Activated CD8-positive, alpha-beta memory T cell treated with anti-CD3 and anti-CD28 coated beads, Interleukin-2, amount 50 U/mL, for 1 hour (primary cell): ENCODE measurements around the gene ASB11.
"Not testable (repeated sequence)": the region's sequence is repeated elsewhere in the genome, so short reads cannot be mapped to it uniquely, and the experiment has no call there.

Experiments used
- DNase-seq: peaks from one replicate; pipeline ENCODE4 v3.0.0-alpha.2; 2020; ENCODE audit errors: extremely low read depth

Gene ASB11

GRCh38 chrX:15305899-15306298 lies 9.5 kb downstream of the ASB11 start:
- DNase-seq = not testable (repeated sequence)

GRCh38 chrX:15301924-15302323 lies 13.5 kb downstream of the ASB11 start:
- no peak for DNase-seq

- no peak for DNase-seq
These were observed 15.2 kb downstream of the ASB11 start for GRCh38 chrX:15299941-15300851.

GRCh38 chrX:15298780-15299179 lies 16.7 kb downstream of the ASB11 start:
- DNase-seq = no peak

- DNase-seq = no peak
These were observed 17.2 kb downstream of the ASB11 start for GRCh38 chrX:15298201-15298600.

- no peak for DNase-seq
These were observed 22.0 kb downstream of the ASB11 start for GRCh38 chrX:15293451-15293850.

DNA sequence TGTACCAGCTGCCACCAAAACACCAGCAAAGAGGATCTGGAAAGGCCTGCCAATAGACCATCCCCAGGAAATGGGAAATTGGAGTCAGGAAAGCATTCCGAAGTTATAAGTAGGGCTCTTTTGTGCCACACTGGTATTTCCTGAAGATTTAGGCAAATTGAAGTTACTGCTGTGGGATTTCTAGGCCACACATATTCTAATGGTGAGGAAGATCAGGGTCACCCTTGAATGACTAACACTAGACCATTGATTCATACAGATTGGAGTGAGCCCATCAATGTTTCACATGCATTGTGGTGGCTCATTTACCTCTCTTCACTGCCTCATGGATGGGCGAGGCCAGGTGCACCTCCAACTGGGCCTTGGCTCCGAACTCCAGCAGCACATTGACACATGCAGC lies 22.6 kb downstream of the ASB11 start:
- DNase-seq = no peak

DNA sequence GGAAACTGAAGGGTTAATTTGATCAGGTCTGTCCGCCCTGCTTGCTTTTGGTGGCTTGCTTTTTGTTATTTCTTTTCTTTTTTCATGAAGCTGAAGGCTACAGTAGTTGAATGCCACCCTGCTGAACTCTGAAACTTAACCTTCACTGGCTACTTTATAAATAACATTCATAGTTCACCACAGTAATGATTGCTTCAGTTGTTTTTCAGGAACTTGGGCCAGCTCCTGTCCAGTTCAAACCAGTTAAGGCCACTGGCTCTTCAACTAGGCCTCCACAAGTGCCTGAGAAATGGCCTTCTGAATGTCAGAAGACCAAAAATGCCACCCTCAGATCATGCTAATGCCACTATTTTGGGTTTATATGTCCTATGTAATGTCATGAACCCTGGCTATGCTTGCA lies 37.8 kb downstream of the ASB11 start:
- DNase-seq = no peak

GRCh38 chrX:15274946-15275345 lies 40.5 kb downstream of the ASB11 start:
- no peak for DNase-seq

DNA sequence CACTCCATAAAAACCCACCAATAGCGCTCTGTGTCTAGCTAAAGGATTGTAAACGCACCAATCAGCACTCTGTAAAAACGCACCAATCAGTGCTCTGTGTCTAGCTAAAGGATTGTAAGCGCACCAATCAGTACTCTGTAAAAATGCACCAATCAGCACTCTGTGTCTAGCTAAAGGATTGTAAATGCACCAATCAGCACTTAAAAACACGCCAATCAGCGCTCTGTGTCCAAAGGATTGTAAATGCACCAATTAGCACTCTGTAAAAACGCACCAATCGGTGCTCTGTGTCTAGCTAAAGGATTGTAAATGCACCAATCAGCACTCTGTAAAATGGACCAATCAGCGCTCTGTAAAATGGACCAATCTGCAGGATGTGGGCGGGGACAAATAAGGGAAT lies 42.2 kb downstream of the ASB11 start:
- not testable (repeated sequence) for DNase-seq

- no peak for DNase-seq
These were observed 43.7 kb downstream of the ASB11 start for GRCh38 chrX:15271757-15272156.

- no peak for DNase-seq
These were observed 45.6 kb downstream of the ASB11 start, which contains the start of gene ASB9 for GRCh38 chrX:15269618-15270521. TSS of gene ASB9 (minus strand) at chrX:15270083. CDS start at chrX:15269874, 209 bp downstream.

DNA sequence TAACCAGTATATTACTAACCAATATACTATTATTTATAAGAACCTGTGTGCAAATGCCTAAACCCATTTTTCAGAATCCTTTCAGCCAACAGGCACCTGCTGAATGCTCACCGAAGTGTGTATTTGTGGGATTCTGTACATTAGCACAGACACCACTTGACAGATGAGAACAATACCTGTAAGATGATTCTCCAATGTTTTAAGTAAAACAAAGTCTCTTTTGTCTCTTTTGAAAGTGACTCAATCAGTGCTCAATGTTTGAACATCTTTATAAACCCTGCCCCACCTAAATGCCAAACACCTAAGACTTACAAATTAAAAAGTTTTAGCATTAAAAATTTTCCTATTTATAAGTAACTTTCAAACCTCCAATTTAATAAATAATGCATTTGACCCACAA lies 46.3 kb downstream of the ASB11 start:
- no peak for DNase-seq

DNA sequence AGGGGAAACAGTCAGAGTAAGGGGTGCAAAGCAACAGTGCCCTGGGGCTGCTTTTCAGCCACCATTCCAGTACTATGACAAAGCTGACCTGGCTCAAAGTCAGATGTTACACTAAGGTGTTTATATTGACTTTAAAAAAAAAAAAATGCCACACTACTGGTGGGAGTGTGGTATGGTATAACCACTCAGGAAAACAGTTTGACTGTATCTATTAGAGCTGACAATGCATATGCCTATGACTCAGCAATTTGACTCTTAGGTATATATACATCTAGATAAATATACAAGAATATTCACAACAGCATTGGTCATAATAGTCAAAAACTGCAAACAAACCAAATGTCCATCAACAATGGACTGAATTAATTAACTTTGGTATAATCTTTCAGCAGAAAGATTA lies 60.6 kb downstream of the ASB11 start:
- DNase-seq = no peak

DNA sequence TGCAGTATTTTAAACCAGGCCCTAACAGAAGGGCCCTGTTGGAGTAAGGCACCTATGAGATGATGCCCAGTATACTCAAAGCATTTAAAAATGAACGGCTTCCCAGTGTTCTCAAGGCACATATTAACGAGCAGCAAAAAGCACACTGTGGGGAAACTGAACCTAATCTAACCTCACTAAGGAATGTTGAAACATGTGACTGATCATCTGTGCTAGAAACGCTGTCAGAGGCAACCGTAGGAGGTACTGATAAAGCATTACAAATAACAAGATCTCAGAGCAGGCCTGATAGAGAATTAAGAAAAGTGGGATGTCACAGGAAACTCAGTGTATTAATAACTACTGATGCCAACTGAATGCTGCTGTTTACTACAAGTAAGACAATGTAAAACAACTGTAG lies 69.5 kb downstream of the ASB11 start:
- no peak for DNase-seq

DNA sequence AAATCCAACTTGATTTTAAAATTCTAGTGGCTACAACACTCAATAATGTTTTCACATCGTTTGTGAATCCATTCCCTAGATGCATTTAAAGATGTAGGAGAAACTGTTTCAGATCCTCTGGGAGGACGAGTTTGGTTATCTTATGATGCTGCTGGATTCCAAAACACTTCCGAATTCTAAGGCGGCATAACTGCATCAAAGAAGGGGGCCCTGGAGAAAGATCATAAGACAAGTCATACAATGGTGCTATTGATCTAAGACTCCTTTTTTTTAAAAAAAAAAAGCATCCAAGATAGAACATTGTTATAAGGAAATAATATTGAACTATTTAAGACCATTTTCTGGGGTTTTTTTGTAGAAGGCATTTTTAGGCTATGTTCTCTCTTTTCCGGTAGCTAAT lies 71.0 kb downstream of the ASB11 start:
- no peak for DNase-seq

DNA sequence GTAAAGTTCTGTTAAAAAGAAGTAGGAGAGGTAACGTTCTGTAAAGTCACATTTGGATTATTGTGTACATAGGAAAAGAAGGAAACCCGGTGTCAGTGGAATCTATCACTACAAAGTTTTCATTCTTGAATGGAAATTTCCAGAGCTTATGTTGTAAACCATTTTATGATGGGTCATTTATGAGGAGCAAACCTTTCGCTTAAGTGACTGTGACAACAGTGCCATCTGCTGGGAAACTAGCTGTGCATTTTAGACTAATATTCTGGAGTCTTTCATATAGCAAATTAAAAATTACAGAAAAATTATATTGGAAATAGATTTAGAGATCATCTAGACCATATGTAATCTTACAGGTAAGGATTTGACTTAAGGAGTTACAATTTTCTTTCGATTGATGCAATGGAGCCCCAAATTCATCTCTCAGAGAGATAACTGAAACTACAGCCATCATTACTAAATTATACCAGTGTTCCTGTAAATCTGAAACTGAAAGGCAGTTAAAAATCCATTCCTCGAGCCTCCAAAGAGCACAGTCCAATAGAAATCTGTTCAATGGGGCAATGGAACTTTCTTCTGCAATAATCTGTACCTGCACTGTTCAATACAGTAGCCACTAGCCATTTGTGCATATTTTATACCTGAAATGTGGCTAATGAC lies 72.4 kb downstream of the ASB11 start:
- DNase-seq = no peak

GRCh38 chrX:15241301-15241700 lies 74.1 kb downstream of the ASB11 start:
- no peak for DNase-seq

DNA sequence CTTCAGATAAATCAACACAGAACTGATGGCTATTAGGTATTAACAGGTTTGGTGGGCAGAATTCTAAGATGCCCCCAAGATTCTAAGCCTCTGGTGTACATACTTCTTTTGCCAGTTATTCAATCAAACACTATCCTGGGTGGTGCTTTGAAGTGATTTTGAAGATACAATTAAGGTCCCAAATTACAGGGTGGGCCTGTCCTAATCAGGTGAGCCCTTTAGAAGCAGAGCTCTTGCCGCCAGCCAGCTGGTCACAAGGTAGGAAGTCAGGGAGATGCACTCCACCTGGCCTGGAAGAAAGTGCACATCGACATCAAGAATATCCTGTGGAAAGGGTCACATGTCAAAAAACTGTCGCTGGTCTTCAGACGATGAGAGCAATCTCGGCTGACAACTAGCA lies 75.0 kb downstream of the ASB11 start:
- no peak for DNase-seq

- no peak for DNase-seq
These were observed 79.3 kb downstream of the ASB11 start for GRCh38 chrX:15236146-15236545.

- DNase-seq = no peak
These were observed 80.4 kb downstream of the ASB11 start for GRCh38 chrX:15235001-15235400.

DNA sequence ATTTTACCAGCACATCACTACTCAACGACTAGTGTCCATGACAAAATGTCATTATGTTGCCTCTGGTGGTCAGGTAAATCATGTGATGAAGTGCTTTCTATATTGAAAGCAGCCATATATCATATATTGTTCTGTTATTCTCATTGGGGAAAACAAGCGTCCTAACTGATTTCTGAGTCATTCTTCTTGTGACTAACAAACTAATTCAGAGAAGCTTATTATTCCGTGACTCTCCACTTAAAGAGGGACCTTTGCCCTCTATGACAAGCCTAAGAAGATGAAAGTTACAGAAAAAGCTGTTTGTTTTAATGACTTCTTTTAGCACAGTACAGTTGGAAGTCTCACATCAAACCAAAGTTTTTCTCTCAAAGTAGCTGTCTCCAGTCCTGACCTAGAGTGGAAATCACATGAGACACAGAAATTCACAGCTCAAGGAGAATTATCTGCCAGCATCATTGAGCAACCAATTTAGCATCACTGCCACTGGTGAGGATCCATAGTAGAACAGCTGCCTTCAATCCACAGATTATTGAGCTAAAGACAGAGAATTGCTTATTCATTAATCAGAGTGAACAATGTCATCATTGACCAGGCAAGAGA lies 81.9 kb downstream of the ASB11 start:
- no peak for DNase-seq
